ENCODE results near the gene PTBP1.

GRCh38 chr19:805166-805551 lies 7.9 kb downstream of the PTBP1 start:
- TF ChIP-seq CTCF (IDR thresholded peaks at IDR 0.05; ENCODE audit: low read length) = no peak
- no peak for TF ChIP-seq EZH2 (optimal IDR thresholded peaks at IDR 0.05; ENCODE audit: low read depth, low read length)

Data from MM.1S (cell line).